ENCODE data around the gene CXorf58.
"Not testable (repeated sequence)": the region's sequence is repeated elsewhere in the genome, so short reads cannot be mapped to it uniquely, and the experiment has no call there.

CXorf58 gene

GRCh38 chrX:23907498-23908218, at the start of gene CXorf58, which contains the start of gene APOO:
Gene CXorf58 (plus strand): TSS chrX:23908006. CDS start chrX:23910303, 2,297 bp downstream.
Gene APOO (minus strand): TSS chrX:23907938. CDS start chrX:23907702, 236 bp downstream.
- peak; percentile 92 for DNase-seq

GRCh38 chrX:23859238-23859637, 48.6 kb upstream of the CXorf58 start:
- not testable (repeated sequence) for DNase-seq

GRCh38 chrX:23861215-23861896, 46.5 kb upstream of the CXorf58 start:
- DNase-seq, result no peak

- not testable (repeated sequence) for DNase-seq
Observed at GRCh38 chrX:23861952-23862351, 45.9 kb upstream of the CXorf58 start.

- no peak for DNase-seq
Observed at GRCh38 chrX:23864742-23865326, 43.0 kb upstream of the CXorf58 start.

GRCh38 chrX:23870041-23870440, 37.8 kb upstream of the CXorf58 start:
- no peak for DNase-seq

- no peak for DNase-seq
Observed at GRCh38 chrX:23871905-23872546, 35.8 kb upstream of the CXorf58 start.

- no peak for DNase-seq
Observed at GRCh38 chrX:23879380-23880090, 28.3 kb upstream of the CXorf58 start.

- no peak for DNase-seq
Observed at GRCh38 chrX:23883737-23884354, 24.0 kb upstream of the CXorf58 start.

GRCh38 chrX:23884427-23885024, 23.3 kb upstream of the CXorf58 start:
- DNase-seq, result no peak

GRCh38 chrX:23885803-23886202, 22.0 kb upstream of the CXorf58 start:
- DNase-seq, result no peak

GRCh38 chrX:23887451-23887850, 20.4 kb upstream of the CXorf58 start:
- DNase-seq, result no peak

- no peak for DNase-seq
Observed at GRCh38 chrX:23887918-23888317, 19.9 kb upstream of the CXorf58 start.

- no peak for DNase-seq
Observed at GRCh38 chrX:23888887-23889501, 18.8 kb upstream of the CXorf58 start.

- no peak for DNase-seq
Observed at GRCh38 chrX:23890933-23891332, 16.9 kb upstream of the CXorf58 start.

- not testable (repeated sequence) for DNase-seq
Observed at GRCh38 chrX:23894993-23895392, 12.8 kb upstream of the CXorf58 start.

GRCh38 chrX:23896539-23896938, 11.3 kb upstream of the CXorf58 start:
- not testable (repeated sequence) for DNase-seq

- DNase-seq, result no peak
Observed at GRCh38 chrX:23896981-23897380, 10.8 kb upstream of the CXorf58 start.

- DNase-seq, result no peak
Observed at GRCh38 chrX:23898412-23898959, 9.3 kb upstream of the CXorf58 start.

- DNase-seq, result no peak
Observed at GRCh38 chrX:23900220-23900797, 7.5 kb upstream of the CXorf58 start.

GRCh38 chrX:23901060-23901459, 6.7 kb upstream of the CXorf58 start:
- DNase-seq, result no peak

Data from DMS153 (cell line).